ENCODE data around the gene PPM1L.
A peak's percentile ranks its signal among the peaks of the same experiment; 100 is the strongest.

Gene PPM1L

GRCh38 chr3:160852856-160853255, 96.8 kb downstream of the PPM1L start:
- DNase-seq (ENCODE audit: low spot score) = no peak
- no peak for TF ChIP-seq CTCF (IDR thresholded peaks at IDR 0.05)
- Histone ChIP-seq H3K27ac (no peak overlapping the region), H3K4me3 (no peak overlapping the region)

DNA sequence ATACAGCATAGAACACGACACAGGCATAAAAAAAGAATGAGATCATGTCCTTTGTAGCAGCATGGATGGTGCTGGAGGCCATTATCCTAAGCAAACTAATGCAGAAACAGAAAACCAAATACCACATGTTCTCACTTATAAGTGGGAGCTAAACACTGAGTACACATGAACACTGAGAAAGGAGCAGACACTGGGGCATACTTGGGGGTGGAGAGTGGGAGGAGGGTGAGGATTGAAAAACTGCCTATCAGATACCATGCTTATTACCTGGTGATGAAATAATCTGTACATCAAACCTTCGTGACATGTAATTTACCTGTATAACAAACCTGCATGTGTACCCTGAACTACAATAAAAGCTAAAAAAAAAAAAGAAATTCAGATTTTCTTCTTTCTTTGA, 100.4 kb downstream of the PPM1L start:
- Histone ChIP-seq H3K27ac (no peak overlapping the region), H3K4me3 (no peak overlapping the region)
- DNase-seq (ENCODE audit: low spot score) = no peak
- no peak for TF ChIP-seq CTCF (IDR thresholded peaks at IDR 0.05)

- H3K4me3 ChIP-seq = no peak overlapping the region
- TF ChIP-seq CTCF (IDR thresholded peaks at IDR 0.05) = no peak
- no peak overlapping the region for H3K27ac ChIP-seq
- DNase-seq (ENCODE audit: low spot score) = no peak
Observed at GRCh38 chr3:160857476-160858119, 101.6 kb downstream of the PPM1L start.

GRCh38 chr3:160860346-160860745, 104.3 kb downstream of the PPM1L start:
- Histone ChIP-seq H3K27ac (no peak overlapping the region), H3K4me3 (no peak overlapping the region)
- no peak for DNase-seq (ENCODE audit: low spot score)
- no peak for TF ChIP-seq CTCF (IDR thresholded peaks at IDR 0.05)

GRCh38 chr3:160869825-160870224, 113.8 kb downstream of the PPM1L start:
- peak overlapping the region; percentile 31 for H3K4me3 ChIP-seq
- no peak for DNase-seq (ENCODE audit: low spot score)
- TF ChIP-seq CTCF (IDR thresholded peaks at IDR 0.05) = no peak
- H3K27ac ChIP-seq = no peak overlapping the region

DNA sequence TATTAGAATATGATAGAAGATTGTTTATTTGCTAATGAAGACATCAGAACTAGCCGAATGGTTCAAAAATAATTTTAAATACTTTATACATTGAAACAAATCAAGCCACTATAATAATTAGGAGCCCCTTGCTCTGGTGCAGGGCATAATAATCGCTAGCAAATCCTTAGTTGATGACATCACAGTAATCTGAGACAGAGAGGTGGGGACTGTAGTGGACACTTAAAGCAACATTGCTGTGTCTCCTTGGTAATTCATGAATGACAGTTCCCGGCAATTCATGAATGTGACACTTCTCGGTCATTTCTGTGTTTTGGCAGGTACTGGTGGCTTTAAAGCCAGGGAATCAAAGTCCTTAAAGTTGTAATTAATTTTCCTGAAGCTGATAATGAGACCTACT, 114.3 kb downstream of the PPM1L start:
- no peak for DNase-seq (ENCODE audit: low spot score)
- Histone ChIP-seq H3K27ac (no peak overlapping the region), H3K4me3 (peak overlapping the region; percentile 31)
- TF ChIP-seq CTCF (IDR thresholded peaks at IDR 0.05) = no peak

DNA sequence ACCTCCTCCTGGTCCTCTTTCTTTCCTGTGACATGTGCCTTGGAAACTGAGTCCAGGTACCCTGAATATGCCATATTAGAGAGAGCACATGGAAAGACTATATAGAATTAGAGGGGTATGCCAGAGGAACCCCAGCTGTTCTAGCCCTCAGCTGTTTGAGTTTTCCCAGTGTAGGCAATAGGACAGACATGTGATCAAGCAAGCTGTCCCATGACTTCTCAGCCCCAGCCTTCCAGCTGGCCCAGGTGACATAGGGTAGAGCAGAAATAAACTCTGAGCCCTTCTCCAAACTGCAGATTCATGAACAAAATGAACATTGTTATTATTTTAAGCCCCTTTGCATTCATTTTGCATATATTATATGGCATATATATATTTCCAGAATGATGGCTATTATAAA, 118.7 kb downstream of the PPM1L start:
- Histone ChIP-seq H3K27ac (no peak overlapping the region), H3K4me3 (no peak overlapping the region)
- no peak for DNase-seq (ENCODE audit: low spot score)
- no peak for TF ChIP-seq CTCF (IDR thresholded peaks at IDR 0.05)
